Right renal cortex interstitium (tissue), 3 donors: ENCODE results near the gene PIK3CD. TPM values are rescaled to one million over a fixed set of nuclear protein-coding genes. Genes with fewer than 3 reads are reported as not detected.

Experiments used
- DNase-seq, 3 donors: peaks; one replicate each; pipeline ENCODE4 v3.0.0-alpha.2; 2013; ENCODE audit warnings: low read depth in 3 of 3, low spot score in 2 of 3
- polyA plus RNA-seq, 3 donors: library from polyadenylated mRNA; unstranded; fragments of 120-200 nt; gene quantifications; one replicate each; pipeline ENCODE4 v1.2.1, GENCODE V29; 2013; ENCODE audit not compliant: insufficient read length in 3 of 3

The PIK3CD gene
- polyA plus RNA-seq, result 1 to 10 TPM; 5.5 to 6.9 (median 5.9) TPM

DNA sequence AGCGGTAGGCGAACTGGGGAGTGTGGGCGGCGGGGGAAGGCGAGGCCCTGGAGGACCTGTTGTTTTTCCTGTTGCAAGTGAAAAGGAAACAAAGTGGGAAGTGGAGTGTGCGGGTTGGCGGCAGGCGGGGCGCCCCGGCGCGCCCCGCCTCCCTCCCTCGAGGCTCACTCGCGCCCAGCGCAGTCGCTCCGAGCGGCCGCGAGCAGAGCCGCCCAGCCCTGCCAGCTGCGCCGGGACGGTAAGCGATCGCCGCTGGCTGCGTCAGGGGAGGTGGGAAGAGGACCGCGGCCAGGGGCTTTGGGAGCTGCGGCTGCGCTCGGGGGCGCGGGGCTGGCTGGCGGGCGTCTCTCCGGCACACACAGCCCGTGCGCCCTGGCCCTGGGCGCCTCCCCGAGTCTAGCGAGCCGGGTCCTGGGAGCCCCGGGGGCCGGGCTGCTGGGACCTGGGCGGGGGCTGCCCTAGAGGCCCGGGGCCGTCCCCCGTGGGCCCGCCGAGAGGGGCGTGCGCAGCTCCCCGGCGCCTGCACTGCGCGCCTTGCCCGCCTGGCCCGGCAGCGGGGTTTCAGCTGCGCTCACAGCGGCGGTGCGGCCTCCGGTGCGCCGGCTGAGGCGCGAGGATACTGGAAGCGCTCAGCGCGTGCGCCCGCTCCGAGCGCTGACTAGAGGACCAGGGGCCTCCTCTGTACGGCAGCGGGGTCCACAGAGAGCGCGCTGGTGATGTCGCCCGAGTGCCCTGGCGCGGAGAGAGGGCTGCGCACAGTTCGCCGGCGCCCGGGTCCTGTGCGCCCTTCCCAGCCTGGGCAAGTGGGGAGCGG is at the start of gene PIK3CD:
Gene PIK3CD (plus strand): TSS at position 167 of the 814 bp plus-strand sequence. CDS start 58,725 bp downstream, outside the sequence.
- peak in 1 of 3 donors; percentile 46 for DNase-seq

DNA sequence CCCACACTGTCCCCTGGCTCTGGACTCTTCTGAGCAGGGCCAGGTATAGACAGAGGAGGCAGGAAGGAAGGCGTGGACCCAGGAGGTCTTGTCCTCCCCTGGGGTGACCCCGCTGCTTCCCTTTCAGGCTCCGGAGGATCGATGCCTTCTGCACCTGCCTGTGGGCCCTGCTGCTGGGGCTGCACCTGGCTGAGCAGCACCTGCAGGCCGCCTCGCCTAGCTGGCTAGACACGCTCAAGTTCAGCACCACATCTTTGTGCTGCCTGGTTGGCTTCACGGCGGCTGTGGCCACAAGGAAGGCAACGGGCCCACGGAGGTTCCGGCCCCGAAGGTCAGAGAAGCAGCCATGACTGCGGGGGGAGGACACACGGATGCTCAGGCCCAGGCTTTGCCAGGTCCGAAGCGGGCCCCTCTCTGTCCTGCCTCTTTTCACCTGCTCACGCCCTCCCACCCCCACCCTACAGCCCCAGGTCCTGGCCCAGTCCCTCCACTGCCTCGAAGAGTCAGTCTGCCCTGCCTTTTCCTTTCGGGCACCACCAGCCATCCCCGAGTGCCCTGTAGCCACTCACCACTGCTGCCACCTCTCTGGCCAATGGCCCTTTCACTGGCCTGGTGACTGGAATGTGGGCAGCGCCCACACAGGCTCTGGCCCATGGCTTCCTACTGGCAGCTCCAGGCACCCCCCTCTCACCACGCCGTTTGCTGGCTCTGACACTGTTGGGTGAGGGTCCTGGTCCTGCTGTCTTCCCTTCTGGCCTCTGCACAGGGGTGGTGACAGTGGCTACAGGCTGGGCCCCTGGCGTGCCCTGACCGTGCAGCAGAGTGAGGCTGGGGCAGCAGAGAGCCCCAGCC is 49.4 kb upstream of the PIK3CD start:
- no peak for DNase-seq

DNA sequence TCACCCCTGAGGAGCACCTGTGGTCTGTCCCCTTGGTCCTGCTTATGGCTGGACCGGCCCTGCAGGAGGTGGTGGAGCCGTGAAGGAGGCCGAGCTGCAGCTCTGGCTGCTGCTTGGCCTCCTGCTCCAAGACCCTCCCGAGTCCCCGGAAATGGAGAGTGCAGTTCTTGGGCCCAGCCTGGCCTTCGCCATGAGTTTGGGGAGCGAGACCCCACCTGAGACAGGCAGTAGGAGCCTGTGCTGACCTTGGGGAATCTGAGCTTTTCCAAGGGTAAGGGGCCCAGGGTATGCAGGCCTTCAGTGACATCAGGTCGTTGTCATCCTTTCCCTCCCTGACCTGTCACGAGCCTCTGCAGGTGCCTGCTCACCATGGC is 48.8 kb upstream of the PIK3CD start:
- DNase-seq, result no peak

DNA sequence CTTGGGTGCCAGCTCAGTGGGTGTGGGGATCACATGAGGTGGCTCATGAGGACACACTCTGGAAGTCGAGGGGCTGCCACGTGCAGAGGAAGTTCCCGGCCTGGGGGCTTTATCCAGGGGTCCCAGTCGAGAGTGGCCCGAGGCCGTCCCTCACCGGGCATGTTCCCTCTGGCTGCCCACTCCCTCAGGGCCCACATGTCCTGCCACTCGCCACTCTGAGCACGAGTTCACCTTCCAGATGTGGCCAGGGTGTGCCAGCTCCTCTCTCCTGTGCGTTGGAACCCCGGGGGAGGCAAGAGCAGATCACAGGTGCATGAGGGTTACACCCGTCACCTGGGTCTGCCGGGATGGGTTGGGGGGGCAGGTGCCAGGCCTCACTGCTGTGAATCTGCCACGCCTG is 48.2 kb upstream of the PIK3CD start:
- no peak for DNase-seq

DNA sequence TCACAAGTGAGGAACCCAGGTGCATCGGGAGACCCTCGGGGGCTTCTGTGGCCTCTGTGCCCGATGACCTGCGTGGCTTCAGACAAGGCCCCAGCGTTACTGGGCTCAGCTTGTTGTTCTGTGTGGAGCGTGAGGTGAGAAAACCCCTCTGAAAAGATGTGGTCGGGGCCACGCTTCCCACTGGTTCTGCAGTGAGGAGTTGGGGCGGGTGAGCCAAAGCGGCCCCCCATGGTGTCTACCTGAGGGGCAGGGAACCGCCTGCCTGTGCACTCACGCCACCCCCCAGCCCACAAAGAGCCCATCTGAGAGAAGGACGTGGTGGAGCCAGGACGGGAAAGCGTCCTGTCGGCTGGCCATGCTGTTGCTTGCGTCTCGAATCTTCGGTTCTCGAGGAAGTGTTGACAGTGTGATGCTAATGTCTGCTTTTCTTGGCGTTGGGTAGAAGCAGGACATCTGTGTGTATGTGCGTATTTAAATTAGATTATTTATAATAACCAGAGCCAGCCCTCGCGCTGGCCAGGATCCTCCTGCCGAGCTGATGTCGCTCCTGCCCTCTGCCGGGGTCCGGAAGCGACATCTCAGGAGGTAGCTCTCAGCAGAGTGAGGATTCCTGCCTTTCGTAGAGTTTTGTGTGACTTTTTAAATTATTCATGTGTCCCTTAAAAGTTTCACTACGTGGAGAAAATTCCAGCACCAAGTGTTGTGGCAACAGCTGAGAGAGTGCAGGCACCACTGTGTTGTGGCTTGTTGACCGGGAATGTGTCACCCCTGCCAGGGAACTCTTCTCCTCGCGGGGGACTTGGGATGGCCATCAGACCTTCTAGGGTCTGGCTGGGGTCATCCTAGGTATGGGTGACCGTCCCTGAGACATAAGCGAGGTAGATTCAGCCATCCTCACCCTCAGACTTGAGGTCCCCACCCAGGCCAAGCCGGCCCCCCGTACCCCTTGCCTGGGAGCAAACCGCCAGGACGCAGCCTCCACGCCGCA is 47.5 kb upstream of the PIK3CD start:
- no peak for DNase-seq

DNA sequence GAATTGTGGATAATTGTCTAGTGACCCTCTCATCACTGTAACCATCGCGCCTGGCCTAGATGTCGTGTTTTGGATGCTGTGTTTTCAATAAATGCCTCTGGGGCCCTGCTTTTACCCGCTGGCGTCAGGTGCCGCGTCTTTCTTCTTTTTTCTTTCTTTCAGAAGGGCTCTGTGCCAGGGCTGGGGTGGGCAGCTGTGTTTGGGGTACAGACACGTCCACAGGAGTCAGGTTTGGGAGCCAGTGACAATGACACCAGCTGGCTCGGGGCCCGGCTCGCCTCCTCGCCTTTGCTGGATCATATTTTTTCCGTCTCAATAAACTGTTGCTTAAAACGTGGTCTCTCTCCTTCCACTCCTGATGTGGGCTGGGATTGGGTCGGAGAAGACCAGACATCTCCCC is 46.7 kb upstream of the PIK3CD start:
- no peak for DNase-seq

DNA sequence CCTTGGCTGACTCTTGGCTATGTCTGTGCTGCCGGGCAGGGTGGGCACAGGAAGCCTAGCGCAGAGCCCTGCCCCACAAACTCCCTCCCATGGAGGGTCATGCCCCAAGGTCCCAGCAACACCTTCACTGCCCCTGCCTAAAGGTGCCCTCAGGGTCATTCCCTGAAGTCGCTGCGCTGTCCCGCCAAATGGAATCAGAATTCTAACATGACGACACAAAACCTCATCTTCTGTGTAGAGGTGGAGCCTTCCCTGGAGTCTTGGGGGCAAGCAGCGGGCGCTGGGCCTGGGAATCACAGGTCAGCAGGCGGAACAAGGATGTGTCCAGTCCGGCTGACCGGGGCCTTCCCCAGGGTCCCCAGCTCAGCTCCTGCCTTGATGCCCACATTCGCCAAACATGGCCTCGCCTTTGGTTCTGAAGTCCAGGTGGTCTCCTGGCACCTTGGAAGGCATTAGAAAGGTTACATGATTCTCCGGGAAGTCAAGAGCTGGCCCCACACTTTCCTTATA is 45.5 kb upstream of the PIK3CD start:
- no peak for DNase-seq

DNA sequence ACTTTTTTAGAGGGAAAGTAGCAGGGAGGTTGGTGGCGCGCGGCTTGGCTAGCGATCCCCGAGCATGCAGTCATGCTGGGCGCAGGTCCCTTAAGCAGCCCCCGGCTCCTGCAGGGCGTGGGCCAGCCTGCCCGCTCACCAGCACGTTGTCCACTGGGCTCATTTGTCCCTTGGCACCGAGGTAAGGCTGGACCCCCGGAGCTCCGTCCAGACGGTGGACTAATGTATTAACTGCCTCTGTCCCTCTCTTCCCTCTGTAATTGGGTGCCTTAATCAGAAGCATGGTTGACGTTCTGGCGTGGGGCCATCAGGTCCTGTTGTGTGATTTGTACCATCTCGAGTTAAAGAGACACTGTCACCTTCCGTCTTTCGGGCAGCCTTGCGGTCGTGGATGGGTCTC is 45.1 kb upstream of the PIK3CD start:
- no peak for DNase-seq

DNA sequence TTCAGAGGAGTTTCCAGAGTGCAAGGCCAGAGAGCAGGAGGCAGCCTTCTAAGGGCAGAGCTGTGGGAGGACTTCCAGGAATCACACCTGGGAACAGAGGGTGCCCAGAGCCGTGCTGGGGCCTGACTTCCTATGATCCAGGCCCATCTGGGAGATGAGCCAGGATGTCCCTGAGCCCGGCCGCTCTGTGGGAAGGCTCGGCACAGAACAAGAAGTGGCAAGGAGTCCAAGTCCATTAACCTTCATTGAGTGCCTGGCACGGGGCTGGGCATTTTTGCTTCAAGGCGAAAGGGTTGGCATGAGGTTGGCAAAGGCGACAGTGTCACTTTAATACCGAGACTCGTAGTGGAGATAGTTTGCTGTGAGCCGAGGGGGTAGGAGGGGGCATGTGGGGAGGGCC is 44.6 kb upstream of the PIK3CD start:
- DNase-seq, result no peak

DNA sequence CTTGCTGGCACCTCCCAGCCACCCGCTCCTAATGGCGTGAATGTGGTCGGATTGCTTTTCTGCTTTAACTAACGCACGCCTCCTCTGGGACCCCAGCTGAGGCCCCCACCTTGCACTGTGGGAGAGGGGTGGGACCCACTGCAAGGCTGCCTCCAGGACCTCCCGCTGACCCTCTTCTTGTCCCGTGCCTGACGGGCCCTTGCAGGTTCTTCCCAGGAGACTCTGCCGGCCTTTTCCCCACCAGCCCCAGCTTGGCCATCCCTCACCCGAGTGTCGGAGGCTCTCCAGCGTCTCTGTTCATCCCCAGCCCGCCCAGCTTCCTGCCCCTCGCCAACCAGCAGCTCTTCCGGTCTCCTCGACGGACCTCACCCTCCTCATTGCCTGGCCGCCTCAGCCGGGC is 44.2 kb upstream of the PIK3CD start:
- DNase-seq, result no peak

DNA sequence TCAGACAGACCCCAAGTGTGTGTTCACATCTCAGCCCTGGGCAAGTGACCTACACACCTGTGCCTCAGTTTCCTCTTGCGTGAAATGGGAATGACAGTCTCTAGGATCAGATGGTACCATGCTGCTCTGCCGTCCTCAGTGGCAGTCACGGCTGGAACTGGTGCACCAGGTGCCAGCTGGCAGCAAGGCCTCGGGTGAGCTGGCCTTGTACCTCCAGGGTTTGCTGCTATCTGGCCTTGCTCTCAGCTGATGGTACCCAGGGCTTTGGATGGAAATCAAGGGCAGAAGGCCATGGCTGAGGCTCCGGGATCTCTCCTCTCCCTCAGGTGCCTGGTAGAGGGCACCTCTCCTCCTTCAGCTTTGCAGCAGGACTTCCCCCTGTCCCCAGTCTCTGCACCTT is 41.5 kb upstream of the PIK3CD start:
- DNase-seq, result no peak

DNA sequence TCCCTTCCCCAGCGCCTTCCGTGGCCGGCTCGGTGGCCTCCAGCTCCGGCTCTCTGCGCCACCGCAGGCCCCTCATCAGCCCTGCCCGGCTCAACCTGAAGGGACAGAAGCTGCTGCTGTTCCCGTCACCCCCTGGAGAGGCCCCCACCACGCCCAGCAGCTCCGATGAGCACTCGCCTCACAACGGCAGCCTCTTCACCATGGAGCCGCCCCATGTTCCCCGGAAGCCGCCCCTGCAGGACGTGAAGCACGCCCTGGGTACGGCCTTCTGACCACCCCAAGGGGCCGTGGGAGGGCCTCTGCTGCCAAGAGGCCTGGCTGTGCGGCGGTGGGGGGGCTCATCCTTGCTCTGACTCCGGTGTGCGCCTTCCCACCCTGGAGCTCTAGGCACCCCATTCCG is 41.0 kb upstream of the PIK3CD start:
- no peak for DNase-seq

DNA sequence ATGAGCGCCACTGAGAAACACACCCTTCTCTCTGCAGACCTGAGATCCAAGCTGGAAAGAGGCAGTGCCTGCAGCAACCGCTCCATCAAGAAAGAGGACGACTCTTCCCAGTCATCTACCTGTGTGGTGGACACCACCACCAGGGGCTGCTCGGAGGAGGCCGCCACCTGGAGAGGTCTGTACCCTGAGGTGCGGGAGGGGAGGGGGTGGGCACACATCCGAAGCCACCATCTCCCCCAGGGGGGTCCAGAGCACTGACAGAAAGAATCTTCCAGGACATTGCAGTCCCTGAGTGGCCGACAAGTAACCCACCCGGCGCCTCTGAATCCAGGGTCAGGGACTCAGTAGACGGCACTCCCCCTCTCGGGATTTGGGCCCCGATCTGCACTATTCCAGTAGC is 39.8 kb upstream of the PIK3CD start:
- no peak for DNase-seq

DNA sequence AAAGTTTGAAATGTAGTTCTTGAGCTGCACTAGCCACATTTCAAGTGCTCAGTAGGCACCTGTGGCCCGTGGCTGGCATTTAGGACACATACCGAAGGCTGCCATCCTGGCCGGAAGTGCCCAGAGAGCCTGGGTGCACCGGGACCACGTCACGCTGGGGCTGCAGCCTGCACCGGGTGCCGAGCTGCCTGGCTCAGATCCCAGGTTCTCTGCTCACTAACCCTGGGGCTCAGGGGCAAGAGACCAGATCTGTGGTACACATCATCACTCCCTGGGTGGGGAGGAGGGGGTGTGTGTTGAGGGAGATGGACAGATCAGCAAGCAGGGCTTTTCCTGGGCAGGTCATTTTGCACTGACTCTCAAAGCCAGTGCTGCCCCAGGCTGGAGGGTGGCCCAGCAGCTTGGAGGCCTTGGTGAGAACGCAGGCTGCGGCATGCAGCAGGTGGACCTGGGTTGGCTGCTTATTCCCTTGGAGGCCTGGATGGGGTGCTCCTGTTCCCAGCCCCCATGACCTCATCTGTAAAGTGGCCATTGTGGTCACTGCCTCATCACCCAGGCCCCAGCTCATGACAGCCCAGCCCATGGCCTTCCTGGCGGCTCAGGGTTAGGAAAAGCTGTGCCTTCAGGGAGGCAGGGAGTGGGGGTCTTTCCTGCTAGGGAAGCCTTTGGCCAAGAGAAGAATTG is 39.2 kb upstream of the PIK3CD start:
- no peak for DNase-seq

DNA sequence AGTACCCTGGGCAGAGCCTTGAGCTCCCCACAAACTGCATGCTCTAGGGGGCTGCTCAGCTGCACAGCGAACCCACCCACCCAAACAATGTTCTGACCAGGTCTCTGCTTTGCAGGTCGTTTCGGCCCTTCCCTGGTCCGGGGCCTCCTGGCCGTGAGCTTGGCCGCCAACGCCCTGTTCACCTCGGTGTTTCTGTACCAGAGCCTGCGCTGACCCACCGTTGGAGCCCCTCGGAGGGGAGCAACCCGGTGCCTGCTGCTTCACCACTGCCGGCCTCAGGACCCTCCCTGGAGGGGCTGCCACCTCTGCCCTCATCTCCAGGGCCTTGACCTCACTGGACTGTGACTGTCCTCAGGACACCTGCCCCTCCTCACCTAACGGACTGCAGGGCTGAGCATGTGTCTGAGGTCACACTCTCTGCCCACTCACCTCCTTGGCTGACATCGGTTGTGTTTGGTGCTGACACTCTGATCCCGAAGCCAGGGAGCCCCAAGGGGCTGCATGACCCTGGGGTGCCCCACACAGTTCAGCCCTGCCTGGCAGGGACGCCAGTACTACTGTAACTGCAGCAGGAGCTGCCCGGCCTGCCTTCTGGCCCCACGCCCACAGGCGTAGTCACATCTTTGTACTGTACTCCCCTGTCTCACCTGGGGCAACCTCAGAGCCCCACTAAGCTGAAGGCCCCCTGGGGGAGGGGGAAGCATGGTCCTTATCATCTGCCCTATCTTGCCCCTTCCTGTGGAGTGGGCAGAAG is 38.5 kb upstream of the PIK3CD start:
- DNase-seq, result no peak

DNA sequence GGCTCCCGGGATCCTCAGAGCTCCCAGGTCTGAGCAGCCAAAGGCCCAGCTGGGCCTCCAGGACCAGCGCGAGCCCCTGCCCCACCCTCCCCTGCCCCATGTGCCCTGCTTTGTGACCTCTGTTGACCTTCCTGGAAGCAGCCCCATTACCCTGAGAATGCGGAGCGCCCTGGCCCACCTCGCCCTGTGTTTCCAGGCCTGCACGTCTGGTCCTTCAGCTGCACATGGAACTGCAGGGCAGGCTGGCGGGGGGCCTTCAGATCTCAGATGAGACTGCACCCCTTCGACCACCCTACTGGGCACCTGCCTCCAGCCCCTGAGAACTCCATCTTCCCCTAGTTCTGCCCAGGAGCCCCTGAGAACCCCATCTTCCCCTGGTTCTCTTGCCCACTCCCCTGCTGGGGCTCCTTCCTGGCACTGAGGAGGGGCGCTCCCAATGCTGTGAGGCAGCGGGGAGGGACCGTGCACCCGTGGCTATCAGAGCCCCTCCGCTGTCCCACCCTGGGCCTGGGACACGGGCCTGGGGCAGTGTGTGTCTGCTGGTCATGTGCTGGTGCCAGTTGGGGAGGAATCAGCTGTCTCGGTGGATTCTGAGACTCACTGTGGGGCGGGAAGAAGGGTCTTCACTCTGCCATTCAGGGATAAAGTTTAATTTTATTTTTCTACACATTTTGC is 37.8 kb upstream of the PIK3CD start:
- DNase-seq, result no peak

DNA sequence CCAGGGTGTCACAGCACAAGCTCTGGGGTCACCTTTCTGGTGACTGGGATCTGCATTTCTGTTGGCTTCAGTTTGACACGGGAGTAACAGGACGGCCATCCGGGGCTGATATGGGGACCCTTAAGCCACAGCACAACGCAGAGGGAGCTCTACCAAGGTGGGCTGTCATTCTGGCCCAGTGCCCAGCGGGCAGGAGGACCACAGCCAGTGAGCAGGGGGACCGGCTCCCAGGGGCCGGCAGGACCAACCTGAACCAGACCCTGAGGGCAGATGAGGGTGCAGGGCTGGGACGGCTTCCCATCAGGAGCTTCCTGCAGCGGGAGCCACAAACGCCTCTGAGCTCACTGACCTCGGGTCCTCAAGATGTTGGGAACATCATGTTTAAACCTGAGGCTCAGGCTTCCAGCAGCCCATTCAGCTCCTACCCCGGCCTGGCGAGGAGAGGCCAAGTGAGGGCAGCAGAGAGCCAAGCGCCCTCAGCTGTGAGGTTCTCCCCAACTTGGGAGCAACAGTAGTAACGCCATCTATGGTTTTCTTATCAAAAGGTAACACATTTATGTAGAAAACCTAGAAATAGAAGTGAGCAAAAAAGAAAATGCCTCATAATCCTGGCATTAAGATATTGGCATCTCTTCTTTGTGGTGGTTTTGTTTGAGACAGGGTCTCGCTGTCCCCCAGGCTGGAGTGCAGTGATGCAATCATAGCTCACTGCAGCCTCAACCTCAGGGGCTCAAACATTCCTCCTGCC is 36.0 kb upstream of the PIK3CD start:
- no peak for DNase-seq
